ENCODE data around the gene ART3. TPM values are rescaled to one million over a fixed set of nuclear protein-coding genes. Genes with fewer than 3 reads are reported as not detected.

Gene ART3
- total RNA-seq, 1 donor from 2014 or later, result not detected

DNA sequence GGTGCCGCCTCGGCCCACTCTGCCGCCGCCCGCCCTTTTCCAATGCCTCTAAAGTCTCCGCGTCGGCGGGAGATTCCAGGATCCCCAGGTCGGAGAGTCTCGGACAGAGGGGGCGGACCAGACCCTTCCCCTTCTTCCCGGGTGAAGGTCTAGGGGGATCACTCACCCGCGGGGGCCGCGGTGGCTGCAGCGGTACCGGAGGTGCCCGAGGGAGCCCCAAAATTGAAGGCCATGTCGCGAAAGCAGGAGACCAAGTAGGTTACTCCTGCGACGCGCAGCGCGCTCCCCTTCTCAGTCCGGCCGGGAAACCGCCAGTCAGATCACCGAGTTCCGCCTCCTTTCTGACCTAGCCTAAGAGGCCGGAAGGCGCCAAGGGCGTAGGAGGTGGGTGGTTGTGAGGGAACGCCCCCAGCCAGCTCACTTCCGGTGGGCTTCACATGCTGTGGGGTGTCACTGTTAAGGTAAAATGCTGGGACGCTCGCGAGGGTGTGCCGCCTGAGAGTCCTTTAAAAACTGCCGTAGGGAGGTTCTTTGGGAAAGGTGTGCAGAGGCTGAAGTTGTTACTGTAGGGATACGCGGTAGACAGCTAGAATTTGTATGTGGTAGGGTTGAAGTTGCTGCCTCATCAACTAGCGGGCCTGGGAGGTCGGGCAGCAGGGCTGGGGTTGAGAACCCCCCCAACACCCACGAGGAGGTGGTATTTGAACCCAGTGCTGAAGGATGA is 73.8 kb downstream of the ART3 start, which contains the start of gene NUP54:
TSS of gene NUP54 (minus strand) at position 256 of the 724 bp plus-strand sequence. CDS start at position 233, 23 bp downstream.
- DNase-seq, result peak; percentile 97

DNA sequence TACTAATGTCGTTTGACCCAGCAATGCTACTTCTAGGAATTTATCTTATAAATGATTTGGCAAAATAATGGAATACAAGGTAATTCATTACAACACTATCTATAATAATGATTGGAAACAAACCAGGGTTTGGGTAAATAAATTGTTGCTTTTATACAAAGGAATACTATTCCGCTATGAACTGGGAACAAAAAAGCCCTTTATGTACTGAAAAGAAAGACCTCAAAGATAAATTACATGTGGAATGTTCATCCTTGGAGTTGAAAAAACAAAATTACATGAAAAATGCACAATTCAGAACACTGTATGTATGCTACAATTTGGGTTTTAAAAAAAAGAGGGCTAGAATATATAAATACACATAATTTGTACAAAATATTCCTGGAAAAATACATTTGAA is 78.8 kb downstream of the ART3 start:
- DNase-seq, result no peak

DNA sequence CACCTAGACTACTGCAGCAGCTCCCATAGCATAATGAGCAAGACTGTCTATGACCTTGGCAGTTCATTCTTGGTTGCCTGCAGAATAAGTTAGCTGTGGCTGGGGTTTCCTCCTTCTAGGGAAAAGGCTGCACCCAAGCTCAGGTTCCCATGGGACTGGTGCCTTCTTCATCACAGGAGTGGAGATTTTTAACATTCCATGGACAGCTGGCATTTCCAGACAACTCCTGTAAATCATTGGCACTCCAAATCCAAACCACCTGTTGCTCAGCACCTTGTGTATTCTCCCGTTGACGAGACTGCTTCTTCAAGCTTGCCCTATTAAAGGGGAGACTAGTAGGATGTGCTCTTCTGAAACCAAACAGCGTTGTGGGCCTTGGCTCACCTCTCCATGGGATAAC is 81.5 kb downstream of the ART3 start:
- no peak for DNase-seq

GRCh38 chr4:76156635-76157034 is 82.1 kb downstream of the ART3 start:
- DNase-seq, result peak; percentile 85

DNA sequence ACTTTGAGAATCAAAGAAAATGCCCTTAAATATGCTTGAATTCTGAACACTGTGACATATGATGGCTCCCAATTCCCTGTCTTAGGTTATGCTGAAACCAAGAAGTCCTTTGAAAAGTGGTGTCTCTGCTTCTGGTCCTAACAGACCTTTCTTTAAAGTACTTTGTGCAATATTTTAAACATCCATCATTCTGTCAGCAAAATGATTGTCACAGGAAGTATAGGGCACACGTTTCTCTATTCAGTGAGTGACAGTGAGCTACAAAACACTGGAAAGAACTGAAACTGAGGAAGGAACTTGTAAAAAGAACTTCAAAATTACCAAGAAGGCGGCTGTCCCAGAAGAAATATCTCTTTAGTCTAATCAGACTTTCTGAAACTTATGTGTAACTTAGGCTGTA is 85.8 kb downstream of the ART3 start:
- no peak for DNase-seq

Other genes starting within 250 kb of the ART3 start
- not detected in 2 replicates for gene PPEF2, start 172.3 kb upstream of the ART3 start, total RNA-seq
- gene NAAA, start 133.7 kb upstream of the ART3 start, total RNA-seq, result 34.5 and 65.9 TPM in 2 replicates
- gene SDAD1, start 83.8 kb upstream of the ART3 start, total RNA-seq, result 26.9 and 39.6 TPM in 2 replicates
- gene CXCL9, start 67.2 kb upstream of the ART3 start, total RNA-seq, result not detected in 2 replicates
- gene CXCL10, start 51.2 kb upstream of the ART3 start, total RNA-seq, result 0.14 and 1.4 TPM in 2 replicates
- gene CXCL11, start 38.6 kb upstream of the ART3 start, total RNA-seq, result 2.0 and 2.7 TPM in 2 replicates
- 59.1 and 64.8 TPM in 2 replicates for gene NUP54, start 73.7 kb downstream of the ART3 start, total RNA-seq
- 194 and 214 TPM in 2 replicates for gene SCARB2, start 139.1 kb downstream of the ART3 start, total RNA-seq
- gene FAM47E, start 177.0 kb downstream of the ART3 start, total RNA-seq, result 0.14 and 0.17 TPM in 2 replicates
- gene STBD1, start 232.0 kb downstream of the ART3 start, total RNA-seq, result 1.0 and 1.3 TPM in 2 replicates